Esophagus muscularis mucosa (tissue), 4 donors: ENCODE results near the gene GPR65. TPM values are rescaled to one million over a fixed set of nuclear protein-coding genes. Genes with fewer than 3 reads are reported as not detected.

Experiments
- DNase-seq: peaks from one replicate; pipeline ENCODE4 v3.0.0-alpha.2; 2017; ENCODE audit errors: extremely low spot score
- H3K27ac ChIP-seq, 4 donors: fragments of 200-600 bp; sonication (generic); replicated peaks in 1 of 4; 1 replicate in 3 of 4; 2 replicates in 1 of 4; pipeline ENCODE4 v1.5.1; 2016 to 2019; ENCODE audit warnings: mild to moderate bottlenecking in 1 of 4
- H3K27me3 ChIP-seq, 4 donors: fragments of 200-600 bp; sonication (generic); one replicate each; pipeline versions ENCODE4 v1.5.1 to v1.6.0; 2016 to 2019
- H3K36me3 ChIP-seq, 4 donors: fragments of 200-600 bp; sonication (generic); one replicate each; pipeline ENCODE4 v1.5.1; 2016 to 2019
- H3K4me1 ChIP-seq, 4 donors: fragments of 200-600 bp; sonication (generic); one replicate each; pipeline ENCODE4 v1.5.1; 2016 to 2019
- H3K4me3 ChIP-seq, 4 donors: fragments of 200-600 bp; sonication (generic); 1 replicate in 2 of 4; 2 replicates in 2 of 4; pipeline ENCODE4 v1.5.1; 2016 to 2019; ENCODE audit warnings: mild to moderate bottlenecking in 4 of 4, moderate library complexity in 1 of 4
- H3K9me3 ChIP-seq, 4 donors: fragments of 200-600 bp; sonication (generic); 1 replicate in 3 of 4; 2 replicates in 1 of 4; pipeline ENCODE4 v1.5.1; 2016 to 2019
- CTCF ChIP-seq, 3 experiments: fragments of 200-600 bp in 2 of 3; fragments of 450-650 bp in 1 of 3; sonication (generic) in 2 of 3; IDR thresholded peaks; one replicate each; pipeline ENCODE4 v1.5.1; 2017 to 2019; ENCODE audit warnings: antibody characterized with exemption in 3 of 3, mild to moderate bottlenecking in 2 of 3, moderate library complexity in 1 of 3
- EP300 ChIP-seq: sonication (generic); formaldehyde crosslinking; IDR thresholded peaks from one replicate; pipeline ENCODE4 v1.6.1; 2017; ENCODE audit warnings: antibody characterized with exemption
- POLR2A ChIP-seq: fragments of 450-650 bp; IDR thresholded peaks from one replicate; pipeline ENCODE4 v1.6.1; 2017; ENCODE audit warnings: antibody characterized with exemption, moderate library complexity, mild to moderate bottlenecking, low read depth
- POLR2AphosphoS5 ChIP-seq, 2 donors: sonication (generic); formaldehyde crosslinking; IDR thresholded peaks; one replicate each; pipeline ENCODE4 v1.6.1; 2017; ENCODE audit warnings: antibody characterized with exemption in 2 of 2
- WGBS: methylation state at CpG from one replicate; pipeline ENCODE4 v1.1.5; 2018; 5-methylcytosine and 5-hydroxymethylcytosine counted together
- intact Hi-C: fragments of 100-400 bp; cut with DNase I; formaldehyde crosslinking; loops from one replicate; pipeline ENCODE4 v1.15.1; 2023
- total RNA-seq, 4 donors: library from RNA; depleted of rRNA; stranded (reverse); fragments of >200 nt; gene quantifications; one replicate each; pipeline versions ENCODE4 v1.1.0 to v1.2.1, GENCODE V29; 2016

GPR65 gene
- total RNA-seq, 4 donors from 2014 or later: 0.32 to 2.5 (median 0.49) TPM

- Histone ChIP-seq H3K27me3 (no peaks in the 10 kb centered on the region), H3K4me1 (no peaks in the 10 kb centered on the region), H3K27ac (no peak overlapping the region), H3K9me3 (no peaks in the 10 kb centered on the region), H3K4me3 (no peak overlapping the region), H3K36me3 (peaks cover 6 to 64% (median 18%) of the 10 kb centered on the region in 4 donors)
- intact Hi-C loops: no loop called here
- DNase-seq: no peak
- TF ChIP-seq EP300 (no peak), POLR2AphosphoS5 (IDR thresholded peaks at IDR 0.05) (no peak), CTCF (IDR thresholded peaks at IDR 0.05) (no peak), POLR2A (no peak)
These were observed 37.4 kb upstream of the GPR65 start for GRCh38 chr14:87967496-87967895.

- no peaks in the 10 kb centered on the region for H3K27me3 ChIP-seq
- no peaks in the 10 kb centered on the region for H3K4me1 ChIP-seq
- 91% methylated on average over 2 of the region's 2 CpGs for WGBS
- no peak overlapping the region for H3K27ac ChIP-seq
- peaks cover 0 to 58% (median 11%) of the 10 kb centered on the region in 4 donors for H3K36me3 ChIP-seq
- TF ChIP-seq POLR2AphosphoS5 (IDR thresholded peaks at IDR 0.05): no peak
- TF ChIP-seq EP300: no peak
- TF ChIP-seq POLR2A: no peak
- TF ChIP-seq CTCF (IDR thresholded peaks at IDR 0.05): no peak
- H3K9me3 ChIP-seq: no peaks in the 10 kb centered on the region
- intact Hi-C loops: no loop called here
- no peak overlapping the region for H3K4me3 ChIP-seq
- DNase-seq: no peak
These were observed 33.9 kb upstream of the GPR65 start for GRCh38 chr14:87971010-87971409.

GRCh38 chr14:87975636-87976035 lies 29.3 kb upstream of the GPR65 start:
- peaks cover 0 to 52% (median 9%) of the 10 kb centered on the region in 4 donors for H3K36me3 ChIP-seq
- no peaks in the 10 kb centered on the region for H3K9me3 ChIP-seq
- no peaks in the 10 kb centered on the region for H3K27me3 ChIP-seq
- no peak overlapping the region for H3K27ac ChIP-seq
- no peaks in the 10 kb centered on the region for H3K4me1 ChIP-seq
- H3K4me3 ChIP-seq: no peak overlapping the region
- intact Hi-C loops: no loop called here
- TF ChIP-seq EP300 (no peak), POLR2AphosphoS5 (IDR thresholded peaks at IDR 0.05) (no peak), CTCF (IDR thresholded peaks at IDR 0.05) (no peak), POLR2A (no peak)
- DNase-seq: no peak

GRCh38 chr14:87979689-87980088 lies 25.2 kb upstream of the GPR65 start:
- 90% methylated on average over 1 of the region's 1 CpG for WGBS
- TF ChIP-seq POLR2A (no peak), CTCF (IDR thresholded peaks at IDR 0.05) (no peak), POLR2AphosphoS5 (IDR thresholded peaks at IDR 0.05) (no peak), EP300 (no peak)
- H3K36me3 ChIP-seq: peaks cover 0 to 58% (median 11%) of the 10 kb centered on the region in 4 donors
- intact Hi-C loops: no loop called here
- H3K27ac ChIP-seq: no peak overlapping the region
- H3K4me1 ChIP-seq: no peaks in the 10 kb centered on the region
- no peaks in the 10 kb centered on the region for H3K27me3 ChIP-seq
- H3K9me3 ChIP-seq: no peaks in the 10 kb centered on the region
- no peak for DNase-seq
- H3K4me3 ChIP-seq: no peak overlapping the region

- no peak for DNase-seq
- intact Hi-C loops: no loop called here
- no peaks in the 10 kb centered on the region for H3K27me3 ChIP-seq
- 97% methylated on average over 5 of the region's 5 CpGs for WGBS
- H3K27ac ChIP-seq: no peak overlapping the region
- H3K36me3 ChIP-seq: peaks cover 0 to 22% (median 6%) of the 10 kb centered on the region in 4 donors
- peaks cover 16 to 30% (median 22%) of the 10 kb centered on the region in 4 donors for H3K4me1 ChIP-seq
- H3K4me3 ChIP-seq: no peak overlapping the region
- no peaks in the 10 kb centered on the region for H3K9me3 ChIP-seq
- TF ChIP-seq CTCF (IDR thresholded peaks at IDR 0.05) (no peak), EP300 (no peak), POLR2AphosphoS5 (IDR thresholded peaks at IDR 0.05) (no peak), POLR2A (no peak)
These were observed 15.5 kb upstream of the GPR65 start for GRCh38 chr14:87989221-87989955.
